Activated CD8-positive, alpha-beta memory T cell treated with anti-CD3 and anti-CD28 coated beads, Interleukin-2, amount 10 ng/mL, durations not matched to agents 7 days and 5 days (primary cell): Measurements from ENCODE around the gene CDH8. TPM values are rescaled to one million over a fixed set of nuclear protein-coding genes. Genes with fewer than 3 reads are reported as not detected.
"Not testable (repeated sequence)": the region's sequence is repeated elsewhere in the genome, so short reads cannot be mapped to it uniquely, and the experiment has no call there.

Source experiments
- ATAC-seq: fragments of 150-1000 bp; cut with Tn5 transposase; one replicate; pipeline ENCODE4 v1.10.0; 2021; ENCODE audit warnings: moderate library complexity
- CTCF ChIA-PET: fragments of 350-600 bp; sonication (Branson Sonifier 250); formaldehyde crosslinking; loops from one replicate; lab custom pipeline; 2021; ENCODE audit warnings: antibody characterized with exemption; lab: Charles Lee
- DNase-seq: peaks from one replicate; pipeline ENCODE4 v3.0.0-alpha.2; 2020
- H3K27ac Mint-ChIP-seq: one replicate; pipeline ENCODE4 v1.8.0; 2021; ENCODE audit warnings: mild to moderate bottlenecking, mixed read lengths
- H3K27me3 Mint-ChIP-seq: one replicate; pipeline ENCODE4 v1.8.0; 2021; ENCODE audit warnings: mixed read lengths
- H3K36me3 Mint-ChIP-seq: one replicate; pipeline ENCODE4 v1.8.0; 2021; ENCODE audit warnings: mild to moderate bottlenecking, mixed read lengths
- H3K4me1 Mint-ChIP-seq: one replicate; pipeline ENCODE4 v1.8.0; 2021; ENCODE audit warnings: mixed read lengths
- H3K4me3 Mint-ChIP-seq: one replicate; pipeline ENCODE4 v1.8.0; 2021; ENCODE audit warnings: mild to moderate bottlenecking, moderate library complexity, mixed read lengths
- H3K9me3 Mint-ChIP-seq: one replicate; pipeline ENCODE4 v1.8.0; 2022; ENCODE audit warnings: low read depth, mixed read lengths
- total RNA-seq, 2 experiments: library from RNA; stranded (reverse); gene quantifications; one replicate each; pipeline ENCODE4 v1.2.3, GENCODE V29; 2021

CDH8 gene
- total RNA-seq, 2 experiments from 2014 or later, result not detected

GRCh38 chr16:61798741-61799140 is 237.5 kb downstream of the CDH8 start:
- CTCF ChIA-PET, result no interaction called here
- peaks cover 14% of the 10 kb centered on the region for H3K9me3 Mint-ChIP-seq
- H3K4me1 Mint-ChIP-seq, result no peaks in the 10 kb centered on the region
- H3K36me3 Mint-ChIP-seq, result no peaks in the 10 kb centered on the region
- no peak overlapping the region for H3K4me3 Mint-ChIP-seq
- H3K27ac Mint-ChIP-seq, result no peak overlapping the region
- ATAC-seq (no peak), DNase-seq (no peak)
- H3K27me3 Mint-ChIP-seq, result no peaks in the 10 kb centered on the region

GRCh38 chr16:61797961-61798507 is 238.2 kb downstream of the CDH8 start:
- no peaks in the 10 kb centered on the region for H3K4me1 Mint-ChIP-seq
- H3K9me3 Mint-ChIP-seq, result peaks cover 14% of the 10 kb centered on the region
- no peaks in the 10 kb centered on the region for H3K27me3 Mint-ChIP-seq
- H3K4me3 Mint-ChIP-seq, result no peak overlapping the region
- DNase-seq (no peak), ATAC-seq (no peak)
- no peaks in the 10 kb centered on the region for H3K36me3 Mint-ChIP-seq
- CTCF ChIA-PET, result no interaction called here
- H3K27ac Mint-ChIP-seq, result no peak overlapping the region

- Mint-ChIP-seq H3K36me3 (no peaks in the 10 kb centered on the region), H3K27ac (no peak overlapping the region), H3K4me1 (no peaks in the 10 kb centered on the region), H3K9me3 (peaks cover 14% of the 10 kb centered on the region), H3K27me3 (no peaks in the 10 kb centered on the region), H3K4me3 (no peak overlapping the region)
- DNase-seq (no peak), ATAC-seq (no peak)
- CTCF ChIA-PET, result no interaction called here
Measured at GRCh38 chr16:61797296-61797795, 238.9 kb downstream of the CDH8 start.

- DNase-seq (no peak), ATAC-seq (no peak)
- Mint-ChIP-seq H3K27me3 (no peaks in the 10 kb centered on the region), H3K9me3 (peaks cover 11% of the 10 kb centered on the region), H3K27ac (no peak overlapping the region), H3K4me1 (no peaks in the 10 kb centered on the region), H3K36me3 (no peaks in the 10 kb centered on the region), H3K4me3 (no peak overlapping the region)
- CTCF ChIA-PET, result no interaction called here
Measured at GRCh38 chr16:61792194-61792909, 243.9 kb downstream of the CDH8 start.

GRCh38 chr16:61791464-61791863 is 244.8 kb downstream of the CDH8 start:
- CTCF ChIA-PET, result no interaction called here
- peaks cover 8% of the 10 kb centered on the region for H3K9me3 Mint-ChIP-seq
- H3K36me3 Mint-ChIP-seq, result no peaks in the 10 kb centered on the region
- DNase-seq (no peak), ATAC-seq (no peak)
- no peak overlapping the region for H3K4me3 Mint-ChIP-seq
- no peaks in the 10 kb centered on the region for H3K4me1 Mint-ChIP-seq
- no peak overlapping the region for H3K27ac Mint-ChIP-seq
- H3K27me3 Mint-ChIP-seq, result no peaks in the 10 kb centered on the region

- CTCF ChIA-PET, H3K4me1 Mint-ChIP-seq, H3K36me3 Mint-ChIP-seq, H3K27ac Mint-ChIP-seq, H3K4me3 Mint-ChIP-seq, DNase-seq, H3K27me3 Mint-ChIP-seq, ATAC-seq, H3K9me3 Mint-ChIP-seq: not testable (repeated sequence)
Measured at GRCh38 chr16:61781855-61782254, 254.4 kb downstream of the CDH8 start.

- CTCF ChIA-PET, result no interaction called here
- Mint-ChIP-seq H3K4me3 (no peak overlapping the region), H3K4me1 (no peaks in the 10 kb centered on the region), H3K9me3 (peaks cover 4% of the 10 kb centered on the region), H3K27ac (no peak overlapping the region), H3K36me3 (no peaks in the 10 kb centered on the region), H3K27me3 (no peaks in the 10 kb centered on the region)
- ATAC-seq (no peak), DNase-seq (no peak)
Measured at GRCh38 chr16:61780161-61780560, 256.1 kb downstream of the CDH8 start.

- DNase-seq, result no peak
- Mint-ChIP-seq H3K27ac (no peak overlapping the region), H3K4me1 (no peaks in the 10 kb centered on the region), H3K36me3 (no peaks in the 10 kb centered on the region), H3K27me3 (no peaks in the 10 kb centered on the region), H3K9me3 (peaks cover 11% of the 10 kb centered on the region), H3K4me3 (no peak overlapping the region)
- no peak for ATAC-seq
- CTCF ChIA-PET, result no interaction called here
Measured at GRCh38 chr16:61770301-61770700, 265.9 kb downstream of the CDH8 start.

- no peaks in the 10 kb centered on the region for H3K36me3 Mint-ChIP-seq
- H3K4me3 Mint-ChIP-seq, result no peak overlapping the region
- no peak overlapping the region for H3K27ac Mint-ChIP-seq
- CTCF ChIA-PET, result no interaction called here
- no peaks in the 10 kb centered on the region for H3K4me1 Mint-ChIP-seq
- ATAC-seq (no peak), DNase-seq (no peak)
- H3K27me3 Mint-ChIP-seq, result no peaks in the 10 kb centered on the region
- peaks cover 9% of the 10 kb centered on the region for H3K9me3 Mint-ChIP-seq
Measured at GRCh38 chr16:61763991-61764390, 272.2 kb downstream of the CDH8 start.

- Mint-ChIP-seq H3K4me1 (no peaks in the 10 kb centered on the region), H3K9me3 (peaks cover 9% of the 10 kb centered on the region), H3K36me3 (no peaks in the 10 kb centered on the region), H3K27me3 (no peaks in the 10 kb centered on the region), H3K27ac (no peak overlapping the region), H3K4me3 (no peak overlapping the region)
- CTCF ChIA-PET, result no interaction called here
- ATAC-seq (no peak), DNase-seq (no peak)
Measured at GRCh38 chr16:61763013-61763412, 273.2 kb downstream of the CDH8 start.

- CTCF ChIA-PET, result no interaction called here
- Mint-ChIP-seq H3K4me1 (no peaks in the 10 kb centered on the region), H3K27ac (no peak overlapping the region), H3K4me3 (no peak overlapping the region), H3K9me3 (peaks cover 19% of the 10 kb centered on the region), H3K27me3 (no peaks in the 10 kb centered on the region), H3K36me3 (no peaks in the 10 kb centered on the region)
- no peak for DNase-seq
- no peak for ATAC-seq
Measured at GRCh38 chr16:61730997-61731396, 305.2 kb downstream of the CDH8 start.

- ATAC-seq (no peak), DNase-seq (no peak)
- Mint-ChIP-seq H3K27me3 (no peaks in the 10 kb centered on the region), H3K9me3 (peaks cover 14% of the 10 kb centered on the region), H3K27ac (no peak overlapping the region), H3K4me1 (no peaks in the 10 kb centered on the region), H3K4me3 (no peak overlapping the region), H3K36me3 (no peaks in the 10 kb centered on the region)
- CTCF ChIA-PET, result no interaction called here
Measured at GRCh38 chr16:61726701-61727100, 309.5 kb downstream of the CDH8 start.

GRCh38 chr16:61726125-61726524 is 310.1 kb downstream of the CDH8 start:
- Mint-ChIP-seq H3K36me3 (no peaks in the 10 kb centered on the region), H3K4me1 (no peaks in the 10 kb centered on the region), H3K9me3 (peaks cover 13% of the 10 kb centered on the region), H3K27me3 (no peaks in the 10 kb centered on the region), H3K4me3 (no peak overlapping the region), H3K27ac (no peak overlapping the region)
- CTCF ChIA-PET, result no interaction called here
- DNase-seq (no peak), ATAC-seq (no peak)

- ATAC-seq (no peak), DNase-seq (no peak)
- Mint-ChIP-seq H3K27ac (no peak overlapping the region), H3K4me1 (no peaks in the 10 kb centered on the region), H3K27me3 (no peaks in the 10 kb centered on the region), H3K9me3 (peaks cover 11% of the 10 kb centered on the region), H3K4me3 (no peak overlapping the region), H3K36me3 (no peaks in the 10 kb centered on the region)
- CTCF ChIA-PET, result no interaction called here
Measured at GRCh38 chr16:61721544-61721943, 314.7 kb downstream of the CDH8 start.
